Coronary artery (tissue), 2 donors: Measurements from ENCODE around the gene WDR59.
A peak's percentile ranks its signal among the peaks of the same experiment; 100 is the strongest.
"Not testable (repeated sequence)": the region's sequence is repeated elsewhere in the genome, so short reads cannot be mapped to it uniquely, and the experiment has no call there.

Experiments used
- DNase-seq: peaks from one replicate; pipeline ENCODE4 v3.0.0-alpha.2; 2017; ENCODE audit warnings: low spot score
- H3K27ac ChIP-seq, 2 donors: fragments of 200-600 bp; sonication (generic); one replicate each; pipeline ENCODE4 v1.5.1; 2016 to 2019
- H3K4me3 ChIP-seq: fragments of 200-600 bp; sonication (generic); 2 replicates; pipeline ENCODE4 v1.5.1; 2016; ENCODE audit warnings: mild to moderate bottlenecking, moderate library complexity
- CTCF ChIP-seq: fragments of 200-600 bp; sonication (generic); IDR thresholded peaks from one replicate; pipeline ENCODE4 v1.5.1; 2019; ENCODE audit warnings: antibody characterized with exemption

Gene WDR59

GRCh38 chr16:74984529-74985296, at the start of gene WDR59:
WDR59 (minus strand) TSS chr16:74985123; CDS start chr16:74985017, 106 bp downstream.
- TF ChIP-seq CTCF = no peak
- H3K27ac ChIP-seq = peak within 1 kb of the TSS; percentile 42 to 88
- peak; percentile 99 for DNase-seq
- H3K4me3 ChIP-seq = peak within 1 kb of the TSS; percentile 94

- no peak for DNase-seq
- Histone ChIP-seq H3K4me3 (no peak overlapping the region), H3K27ac (no peak overlapping the region)
- no peak for TF ChIP-seq CTCF
Observed at GRCh38 chr16:75032655-75033054, 47.7 kb upstream of the WDR59 start.

- TF ChIP-seq CTCF = no peak
- no peak for DNase-seq
- no peak overlapping the region for H3K4me3 ChIP-seq
- no peak overlapping the region for H3K27ac ChIP-seq
Observed at GRCh38 chr16:75029854-75030253, 44.9 kb upstream of the WDR59 start.

GRCh38 chr16:75028544-75029135, 43.7 kb upstream of the WDR59 start:
- no peak for DNase-seq
- no peak for TF ChIP-seq CTCF
- Histone ChIP-seq H3K4me3 (no peak overlapping the region), H3K27ac (no peak overlapping the region)

- TF ChIP-seq CTCF = no peak
- H3K4me3 ChIP-seq = no peak overlapping the region
- peak overlapping the region; percentile 27 to 35 for H3K27ac ChIP-seq
- DNase-seq = no peak
Observed at GRCh38 chr16:75027520-75028300, 42.8 kb upstream of the WDR59 start.

- no peak for TF ChIP-seq CTCF
- Histone ChIP-seq H3K4me3 (no peak overlapping the region), H3K27ac (peak overlapping the region; percentile 85 to 91)
- DNase-seq = no peak
Observed at GRCh38 chr16:75026892-75027391, 42.0 kb upstream of the WDR59 start.

GRCh38 chr16:75026239-75026891, 41.4 kb upstream of the WDR59 start:
- Histone ChIP-seq H3K27ac (peak overlapping the region; percentile 85 to 91), H3K4me3 (peak overlapping the region; percentile 37)
- DNase-seq = not testable (repeated sequence)
